ENCODE data around the gene EBF3. TPM values are rescaled to one million over a fixed set of nuclear protein-coding genes. Genes with fewer than 3 reads are reported as not detected.
A peak's percentile ranks its signal among the peaks of the same experiment; 100 is the strongest.

EBF3 gene
- total RNA-seq, 1 donor from 2014 or later, result 0.15 TPM

DNA sequence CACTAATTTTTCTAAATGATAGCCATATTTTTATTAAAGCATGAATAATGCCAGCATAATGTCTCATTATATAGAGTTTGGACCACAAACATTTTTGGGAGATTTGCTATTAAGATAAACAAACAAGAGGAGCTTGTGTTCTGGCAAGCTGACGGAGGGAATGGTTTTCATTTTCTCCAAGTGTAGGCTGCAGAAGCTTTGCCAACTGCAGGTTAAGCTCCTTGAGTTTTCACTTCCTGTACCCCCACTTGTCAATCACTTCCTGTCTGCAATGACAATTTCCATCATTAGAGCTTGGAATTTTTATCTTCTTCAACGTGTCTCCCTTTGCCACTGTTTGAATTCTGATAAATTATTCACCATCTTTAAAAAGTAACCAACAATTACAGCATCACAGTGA, 13.4 kb downstream of the EBF3 start:
- Histone ChIP-seq H3K36me3 (no peaks in the 10 kb centered on the region), H3K79me2 (ENCODE audit: low read depth) (no peaks in the 10 kb centered on the region), H4K20me1 (ENCODE audit: low read depth) (no peaks in the 10 kb centered on the region), H3F3A (ENCODE audit: low read depth) (peaks cover under 1% of the 10 kb centered on the region), H3K27ac (no peak overlapping the region), H3K27me3 (peaks cover 52% of the 10 kb centered on the region), H3K4me3 (peak overlapping the region; percentile 29), H3K9me3 (ENCODE audit: low read depth) (no peaks in the 10 kb centered on the region), H3K4me2 (peak overlapping the region; percentile 74), H3K4me1 (peaks cover 28% of the 10 kb centered on the region), H3K9ac (no peak overlapping the region), H2AFZ (replicated peaks) (no peak overlapping the region)
- H3K36me3 Mint-ChIP-seq, result no peaks in the 10 kb centered on the region
- H3K27me3 Mint-ChIP-seq (ENCODE audit: insufficient read depth, low read depth), result peaks cover 9% of the 10 kb centered on the region
- H3K9me3 Mint-ChIP-seq, result no peaks in the 10 kb centered on the region
- H3K27ac Mint-ChIP-seq, result peak overlapping the region; percentile 39
- TF ChIP-seq EZH2phosphoT487 (IDR thresholded peaks at IDR 0.05), result no peak
- TF ChIP-seq, protein P1, sequence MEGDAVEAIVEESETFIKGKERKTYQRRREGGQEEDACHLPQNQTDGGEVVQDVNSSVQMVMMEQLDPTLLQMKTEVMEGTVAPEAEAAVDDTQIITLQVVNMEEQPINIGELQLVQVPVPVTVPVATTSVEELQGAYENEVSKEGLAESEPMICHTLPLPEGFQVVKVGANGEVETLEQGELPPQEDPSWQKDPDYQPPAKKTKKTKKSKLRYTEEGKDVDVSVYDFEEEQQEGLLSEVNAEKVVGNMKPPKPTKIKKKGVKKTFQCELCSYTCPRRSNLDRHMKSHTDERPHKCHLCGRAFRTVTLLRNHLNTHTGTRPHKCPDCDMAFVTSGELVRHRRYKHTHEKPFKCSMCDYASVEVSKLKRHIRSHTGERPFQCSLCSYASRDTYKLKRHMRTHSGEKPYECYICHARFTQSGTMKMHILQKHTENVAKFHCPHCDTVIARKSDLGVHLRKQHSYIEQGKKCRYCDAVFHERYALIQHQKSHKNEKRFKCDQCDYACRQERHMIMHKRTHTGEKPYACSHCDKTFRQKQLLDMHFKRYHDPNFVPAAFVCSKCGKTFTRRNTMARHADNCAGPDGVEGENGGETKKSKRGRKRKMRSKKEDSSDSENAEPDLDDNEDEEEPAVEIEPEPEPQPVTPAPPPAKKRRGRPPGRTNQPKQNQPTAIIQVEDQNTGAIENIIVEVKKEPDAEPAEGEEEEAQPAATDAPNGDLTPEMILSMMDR (IDR thresholded peaks at IDR 0.05), result no peak
- TF ChIP-seq EZH2 (IDR thresholded peaks at IDR 0.05), result no peak
- DNase-seq (ENCODE audit: low spot score), result no peak
- H3K4me3 Mint-ChIP-seq, result no peak overlapping the region
- peaks cover 51% of the 10 kb centered on the region for H3K4me1 Mint-ChIP-seq

DNA sequence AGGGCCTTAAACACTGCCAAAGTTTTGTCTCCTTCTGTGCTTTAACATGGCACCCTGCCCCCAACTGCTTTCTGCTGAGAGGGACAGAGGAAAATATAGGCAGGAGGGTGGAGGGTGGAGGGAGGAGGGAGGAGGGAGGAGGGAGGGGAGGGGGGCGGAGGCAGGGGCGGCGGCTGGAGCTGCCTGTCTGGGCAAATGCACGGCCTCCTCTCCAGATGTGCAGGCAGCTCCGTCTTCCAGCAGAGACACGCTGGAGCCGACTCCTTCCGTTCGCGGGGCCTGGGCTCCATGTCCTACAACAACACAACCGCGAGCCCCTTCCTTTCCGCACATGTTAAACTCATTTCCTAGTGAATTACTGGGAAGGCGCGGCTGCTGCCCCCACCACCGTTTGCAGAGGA, 14.2 kb downstream of the EBF3 start:
- Histone ChIP-seq H3K27me3 (peaks cover 44% of the 10 kb centered on the region), H3K9ac (no peak overlapping the region), H3K27ac (no peak overlapping the region), H3K4me3 (peak overlapping the region; percentile 29), H3K4me2 (peak overlapping the region; percentile 74), H3F3A (ENCODE audit: low read depth) (no peaks in the 10 kb centered on the region), H3K36me3 (no peaks in the 10 kb centered on the region), H3K79me2 (ENCODE audit: low read depth) (no peaks in the 10 kb centered on the region), H4K20me1 (ENCODE audit: low read depth) (no peaks in the 10 kb centered on the region), H3K4me1 (peaks cover 28% of the 10 kb centered on the region), H2AFZ (replicated peaks) (peak overlapping the region; percentile 68), H3K9me3 (ENCODE audit: low read depth) (no peaks in the 10 kb centered on the region)
- peak; percentile 82 for DNase-seq (ENCODE audit: low spot score)
- Mint-ChIP-seq H3K27me3 (ENCODE audit: insufficient read depth, low read depth) (peaks cover 4% of the 10 kb centered on the region), H3K4me1 (peaks cover 49% of the 10 kb centered on the region), H3K27ac (no peak overlapping the region), H3K9me3 (no peaks in the 10 kb centered on the region), H3K36me3 (no peaks in the 10 kb centered on the region), H3K4me3 (peak overlapping the region; percentile 4)
- TF ChIP-seq EZH2 (IDR thresholded peaks at IDR 0.05) (no peak), EZH2phosphoT487 (IDR thresholded peaks at IDR 0.05) (no peak)
- TF ChIP-seq, protein P1 (IDR thresholded peaks at IDR 0.05), result no peak

DNA sequence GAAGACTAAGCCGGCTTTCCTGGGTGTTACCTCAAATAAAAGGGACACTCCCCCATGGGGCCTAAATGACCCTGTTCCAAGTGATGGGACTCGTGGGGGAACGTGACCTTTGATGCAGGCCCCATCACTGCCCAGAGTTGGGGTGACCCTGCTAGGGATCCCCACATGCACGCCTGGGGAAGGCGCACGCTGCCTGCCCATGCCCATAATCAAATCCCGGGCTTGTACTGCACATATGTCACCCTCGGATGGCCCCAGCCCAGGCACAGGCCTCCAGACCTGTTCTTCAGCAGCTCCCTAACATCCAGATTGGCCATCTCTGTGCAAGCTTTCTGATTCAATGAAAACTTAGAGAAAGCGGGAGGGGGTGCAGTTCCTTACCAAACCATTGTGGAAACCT, 14.7 kb downstream of the EBF3 start:
- H3K27ac Mint-ChIP-seq, result no peak overlapping the region
- no peak overlapping the region for H3K9ac ChIP-seq
- H3K79me2 ChIP-seq (ENCODE audit: low read depth), result no peaks in the 10 kb centered on the region
- no peak overlapping the region for H3K4me3 Mint-ChIP-seq
- H3K27ac ChIP-seq, result no peak overlapping the region
- H3K36me3 ChIP-seq, result no peaks in the 10 kb centered on the region
- H2AFZ ChIP-seq (replicated peaks), result peak overlapping the region; percentile 68
- H3K27me3 ChIP-seq, result peaks cover 40% of the 10 kb centered on the region
- TF ChIP-seq, protein P1 (IDR thresholded peaks at IDR 0.05), result no peak
- TF ChIP-seq EZH2phosphoT487 (IDR thresholded peaks at IDR 0.05) (no peak), EZH2 (IDR thresholded peaks at IDR 0.05) (no peak)
- H3K4me3 ChIP-seq, result no peak overlapping the region
- H3K4me1 Mint-ChIP-seq, result peaks cover 49% of the 10 kb centered on the region
- peaks cover 28% of the 10 kb centered on the region for H3K4me1 ChIP-seq
- peak overlapping the region; percentile 74 for H3K4me2 ChIP-seq
- H3K9me3 Mint-ChIP-seq, result no peaks in the 10 kb centered on the region
- H3K36me3 Mint-ChIP-seq, result no peaks in the 10 kb centered on the region
- H3F3A ChIP-seq (ENCODE audit: low read depth), result no peaks in the 10 kb centered on the region
- H4K20me1 ChIP-seq (ENCODE audit: low read depth), result no peaks in the 10 kb centered on the region
- peak; percentile 16 for DNase-seq (ENCODE audit: low spot score)
- H3K27me3 Mint-ChIP-seq (ENCODE audit: insufficient read depth, low read depth), result peaks cover 3% of the 10 kb centered on the region
- H3K9me3 ChIP-seq (ENCODE audit: low read depth), result no peaks in the 10 kb centered on the region
